Measurements from ENCODE around the gene INPP5J. TPM values are rescaled to one million over a fixed set of nuclear protein-coding genes. Genes with fewer than 3 reads are reported as not detected.
"Not testable (repeated sequence)": the region's sequence is repeated elsewhere in the genome, so short reads cannot be mapped to it uniquely, and the experiment has no call there.

INPP5J gene
- total RNA-seq, 1 experiment from 2014 or later = 0.61 TPM

DNA sequence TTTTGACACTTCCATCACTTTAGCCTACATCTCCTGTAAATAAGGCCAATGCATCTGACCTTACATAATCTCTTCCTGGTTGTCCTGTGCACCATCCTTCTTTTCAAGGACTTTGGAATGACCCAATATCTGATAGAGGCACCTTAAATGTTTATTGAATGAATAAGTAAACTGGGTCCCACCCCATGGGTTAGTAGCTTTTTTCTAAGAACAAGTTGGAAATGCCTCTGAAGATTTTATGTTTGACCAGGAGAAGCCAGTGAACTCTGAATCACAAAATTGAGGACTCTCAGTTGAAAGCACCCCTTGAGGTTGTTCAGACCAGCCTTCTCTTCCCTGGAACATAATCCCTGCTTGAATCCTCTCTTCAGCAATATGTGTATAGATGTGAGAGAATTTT lies 38.6 kb downstream of the INPP5J start:
- peaks cover 14% of the 10 kb centered on the region for H3K4me1 Mint-ChIP-seq (ENCODE audit: insufficient read depth, unreplicated experiment)
- H3K9me3 Mint-ChIP-seq (ENCODE audit: unreplicated experiment) = no peaks in the 10 kb centered on the region
- H3K27me3 Mint-ChIP-seq (ENCODE audit: insufficient read depth, unreplicated experiment) = no peaks in the 10 kb centered on the region
- H3K4me3 Mint-ChIP-seq (ENCODE audit: unreplicated experiment) = peak overlapping the region; percentile 89
- peak overlapping the region; percentile 97 for H3K27ac Mint-ChIP-seq (ENCODE audit: low read depth, unreplicated experiment)
- peaks cover 42% of the 10 kb centered on the region for H3K36me3 Mint-ChIP-seq (ENCODE audit: insufficient read depth, unreplicated experiment)
- CTCF ChIA-PET = interaction anchor here (0.6 to 8.5 kb wide), 10 partner anchors 14 to 111 kb away, joined by 3 to 40 read pairs (median 5); partner anchors contain the start of genes LIMK2 and SELENOM
- POLR2A ChIA-PET = interaction anchor here (0.6 to 11.8 kb wide), 19 partner anchors 15 to 730 kb away, joined by 3 to 164 read pairs (median 6); partner anchors contain the start of genes MORC2, SELENOM and TUG1
- intact Hi-C loops (cut with micrococcal nuclease) = loop anchor here (2.0 kb wide), 3 partner anchors 51 to 111 kb away; partner anchors contain the start of gene LIMK2
- DNase-seq (ENCODE audit: unreplicated experiment) = no peak
- no TSS peak for BruUV-seq (replicated peaks)
- TF ChIP-seq, protein P1, sequence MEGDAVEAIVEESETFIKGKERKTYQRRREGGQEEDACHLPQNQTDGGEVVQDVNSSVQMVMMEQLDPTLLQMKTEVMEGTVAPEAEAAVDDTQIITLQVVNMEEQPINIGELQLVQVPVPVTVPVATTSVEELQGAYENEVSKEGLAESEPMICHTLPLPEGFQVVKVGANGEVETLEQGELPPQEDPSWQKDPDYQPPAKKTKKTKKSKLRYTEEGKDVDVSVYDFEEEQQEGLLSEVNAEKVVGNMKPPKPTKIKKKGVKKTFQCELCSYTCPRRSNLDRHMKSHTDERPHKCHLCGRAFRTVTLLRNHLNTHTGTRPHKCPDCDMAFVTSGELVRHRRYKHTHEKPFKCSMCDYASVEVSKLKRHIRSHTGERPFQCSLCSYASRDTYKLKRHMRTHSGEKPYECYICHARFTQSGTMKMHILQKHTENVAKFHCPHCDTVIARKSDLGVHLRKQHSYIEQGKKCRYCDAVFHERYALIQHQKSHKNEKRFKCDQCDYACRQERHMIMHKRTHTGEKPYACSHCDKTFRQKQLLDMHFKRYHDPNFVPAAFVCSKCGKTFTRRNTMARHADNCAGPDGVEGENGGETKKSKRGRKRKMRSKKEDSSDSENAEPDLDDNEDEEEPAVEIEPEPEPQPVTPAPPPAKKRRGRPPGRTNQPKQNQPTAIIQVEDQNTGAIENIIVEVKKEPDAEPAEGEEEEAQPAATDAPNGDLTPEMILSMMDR (IDR thresholded peaks at IDR 0.05; ENCODE audit: unreplicated experiment) = no peak

DNA sequence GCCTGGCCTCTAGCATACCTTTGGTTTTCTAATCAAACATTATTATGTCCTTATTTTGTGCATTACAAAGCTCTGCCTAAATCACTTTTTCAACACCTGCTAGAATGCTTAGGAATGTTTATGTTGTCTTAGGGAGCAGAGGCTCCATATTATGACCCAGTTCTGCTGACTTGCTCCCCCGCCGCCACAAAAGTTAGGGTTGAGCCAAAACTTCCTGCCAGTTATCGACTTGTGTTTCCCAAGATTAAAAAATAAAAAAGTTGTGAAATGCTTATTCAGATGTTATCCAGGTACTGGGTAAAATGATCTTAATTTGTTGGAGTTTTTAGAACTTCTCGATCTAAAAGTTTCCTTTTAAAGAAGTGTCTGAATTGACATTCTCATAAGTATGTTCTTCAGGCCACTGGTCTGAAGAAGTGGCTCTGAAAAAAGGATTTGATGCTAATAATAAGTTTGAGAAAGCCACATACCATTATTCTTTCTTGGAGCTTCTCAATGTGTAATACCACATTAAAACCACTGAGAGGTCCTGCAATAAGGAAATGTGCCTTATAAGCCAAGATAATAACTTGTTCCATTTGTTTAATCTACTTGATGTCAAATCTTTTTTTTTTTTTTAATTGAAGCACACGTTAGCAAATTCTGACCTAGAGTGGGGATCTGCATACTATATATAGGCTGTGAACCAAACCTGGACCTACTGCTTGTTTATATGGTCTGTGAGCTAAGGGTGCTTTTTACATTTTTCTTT lies 39.4 kb downstream of the INPP5J start:
- Mint-ChIP-seq H3K27ac (ENCODE audit: low read depth, unreplicated experiment) (peak overlapping the region; percentile 57), H3K4me3 (ENCODE audit: unreplicated experiment) (peak overlapping the region; percentile 89), H3K9me3 (ENCODE audit: unreplicated experiment) (no peaks in the 10 kb centered on the region), H3K36me3 (ENCODE audit: insufficient read depth, unreplicated experiment) (peaks cover 50% of the 10 kb centered on the region), H3K4me1 (ENCODE audit: insufficient read depth, unreplicated experiment) (peaks cover 14% of the 10 kb centered on the region), H3K27me3 (ENCODE audit: insufficient read depth, unreplicated experiment) (no peaks in the 10 kb centered on the region)
- intact Hi-C loops (cut with micrococcal nuclease) = no loop called here
- no TSS peak for BruUV-seq (replicated peaks)
- no peak for DNase-seq (ENCODE audit: unreplicated experiment)
- ChIA-PET CTCF (interaction anchor here (0.6 to 4.5 kb wide), 14 partner anchors 12 to 722 kb away, joined by 3 to 40 read pairs (median 4); partner anchors contain the start of gene LIMK2), POLR2A (interaction anchor here (0.6 to 11.8 kb wide), 14 partner anchors 14 to 835 kb away, joined by 3 to 164 read pairs (median 6); partner anchors contain the start of genes LIMK2 and SELENOM)
- TF ChIP-seq, protein P1 (IDR thresholded peaks at IDR 0.05; ENCODE audit: unreplicated experiment) = no peak

DNA sequence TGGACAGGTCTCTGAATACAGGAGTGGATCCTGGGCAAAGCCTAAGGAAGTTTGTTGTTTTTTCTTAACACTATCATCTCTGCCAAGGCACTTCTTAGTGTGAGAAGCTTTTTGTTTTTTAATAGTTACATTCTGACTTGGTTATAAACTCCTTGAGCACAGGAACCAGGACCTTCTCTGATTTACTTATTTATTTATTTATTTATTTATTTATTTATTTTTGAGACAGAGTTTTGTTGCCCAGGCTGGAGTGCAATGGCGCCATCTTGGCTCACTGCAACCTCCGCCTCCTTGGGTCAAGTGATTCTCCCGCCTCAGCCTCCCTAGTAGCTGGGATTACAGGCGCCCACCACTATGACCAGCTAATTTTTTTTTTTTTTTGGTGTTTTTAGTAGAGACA lies 48.2 kb downstream of the INPP5J start:
- Mint-ChIP-seq H3K36me3 (ENCODE audit: insufficient read depth, unreplicated experiment) (peaks cover 55% of the 10 kb centered on the region), H3K4me3 (ENCODE audit: unreplicated experiment) (no peak overlapping the region), H3K9me3 (ENCODE audit: unreplicated experiment) (no peaks in the 10 kb centered on the region), H3K27me3 (ENCODE audit: insufficient read depth, unreplicated experiment) (no peaks in the 10 kb centered on the region), H3K4me1 (ENCODE audit: insufficient read depth, unreplicated experiment) (peaks cover 22% of the 10 kb centered on the region), H3K27ac (ENCODE audit: low read depth, unreplicated experiment) (no peak overlapping the region)
- TF ChIP-seq, protein P1 (IDR thresholded peaks at IDR 0.05; ENCODE audit: unreplicated experiment) = no peak
- no TSS peak for BruUV-seq (replicated peaks)
- intact Hi-C loops (cut with micrococcal nuclease) = no loop called here
- DNase-seq (ENCODE audit: unreplicated experiment) = no peak
- ChIA-PET POLR2A (interaction anchor here (0.6 to 13.5 kb wide), 3 partner anchors 9 to 747 kb away, joined by 3 to 164 read pairs (median 3); partner anchors contain the start of gene RNF185), CTCF (interaction anchor here (0.7 to 1.2 kb wide), 4 partner anchors 41 to 204 kb away, joined by 3 read pairs; partner anchors contain the start of gene LIMK2)

DNA sequence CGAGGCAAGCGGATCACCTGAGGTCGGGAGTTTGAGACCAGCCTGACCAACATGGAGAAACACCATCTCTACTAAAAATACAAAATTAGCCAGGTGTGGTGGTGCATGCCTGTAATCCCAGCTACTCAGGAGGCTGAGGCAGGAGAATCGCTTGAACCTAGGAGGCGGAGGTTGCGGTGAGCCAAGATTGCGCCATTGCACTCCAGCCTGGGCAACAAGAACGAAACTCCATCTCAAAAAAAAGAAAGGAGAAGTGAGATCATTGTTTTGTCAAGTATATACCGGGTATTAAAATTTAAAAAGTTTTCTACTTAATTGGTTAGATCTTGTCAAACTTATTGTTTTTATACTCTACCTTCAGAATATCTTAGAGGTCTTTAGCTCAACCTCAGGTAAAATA lies 49.0 kb downstream of the INPP5J start:
- H3K27me3 Mint-ChIP-seq (ENCODE audit: insufficient read depth, unreplicated experiment); H3K27ac Mint-ChIP-seq (ENCODE audit: low read depth, unreplicated experiment); BruUV-seq (replicated peaks); H3K9me3 Mint-ChIP-seq (ENCODE audit: unreplicated experiment); H3K4me3 Mint-ChIP-seq (ENCODE audit: unreplicated experiment); intact Hi-C loops (cut with micrococcal nuclease); DNase-seq (ENCODE audit: unreplicated experiment): not testable (repeated sequence)
- POLR2A ChIA-PET = interaction anchor here (0.6 to 13.5 kb wide), 2 partner anchors 8 to 11 kb away, joined by 3 to 164 read pairs; partner anchors contain the start of gene RNF185
- peaks cover 49% of the 10 kb centered on the region for H3K36me3 Mint-ChIP-seq (ENCODE audit: insufficient read depth, unreplicated experiment)
- peaks cover 23% of the 10 kb centered on the region for H3K4me1 Mint-ChIP-seq (ENCODE audit: insufficient read depth, unreplicated experiment)
- CTCF ChIA-PET = interaction anchor here (0.6 to 1.1 kb wide), 3 partner anchors 79 to 216 kb away, joined by 3 read pairs; no protein-coding TSS in a partner anchor
